IMR-90 (cell line): Measurements from ENCODE around the gene SLC4A2. TPM values are rescaled to one million over a fixed set of nuclear protein-coding genes. Genes with fewer than 3 reads are reported as not detected.

Experiments used
- ATAC-seq: fragments of 200-7000 bp; cut with Tn5 transposase; 2 replicates; pipeline ENCODE4 v1.9.1; 2020; ENCODE audit warnings: low read depth, mild to moderate bottlenecking, moderate library complexity
- BruUV-seq: library from RNA; stranded (reverse); fragments of 400-500 nt; replicated peaks from 2 replicates; lab custom pipeline; 2021; lab: Mats Ljungman, UMichigan
- CTCF ChIA-PET: fragments of 300-600 bp; formaldehyde crosslinking; extraction: SDS; loops from one replicate; lab custom pipeline; 2021; ENCODE audit warnings: antibody characterized with exemption; lab: Yijun Ruan, JAX
- POLR2A ChIA-PET: fragments of 300-600 bp; sonication (Branson Sonifier 250); formaldehyde crosslinking; loops from one replicate; lab custom pipeline; 2022; ENCODE audit warnings: antibody characterized with exemption; ENCODE audit not compliant: unreplicated experiment; lab: Charles Lee
- DNase-seq: peaks from one replicate; pipeline ENCODE4 v3.0.0; 2013
- H2AFZ ChIP-seq: replicated peaks from 2 replicates; pipeline ENCODE3; 2013; ENCODE audit warnings: low read length, mild to moderate bottlenecking; ENCODE audit not compliant: poor library complexity
- H2AK5ac ChIP-seq: 2 replicates; pipeline ENCODE4 v1.6.1; 2013; ENCODE audit warnings: low read depth, low read length, inconsistent platforms
- H2AK9ac ChIP-seq: replicated peaks from 2 replicates; pipeline ENCODE3; 2013; ENCODE audit warnings: mild to moderate bottlenecking, low read depth, low read length, moderate library complexity; ENCODE audit not compliant: poor library complexity
- H2BK120ac ChIP-seq: 2 replicates; pipeline ENCODE4 v1.6.1; 2013; ENCODE audit warnings: low read depth, low read length, inconsistent platforms
- H2BK15ac ChIP-seq: 3 replicates; pipeline ENCODE4 v1.6.1; 2013; ENCODE audit warnings: low read depth, low read length, inconsistent platforms
- H2BK20ac ChIP-seq: 2 replicates; pipeline ENCODE4 v1.6.1; 2013; ENCODE audit warnings: low read depth, mild to moderate bottlenecking, inconsistent platforms, low read length, moderate library complexity
- H2BK5ac ChIP-seq: 2 replicates; pipeline ENCODE4 v1.6.1; 2013; ENCODE audit warnings: mild to moderate bottlenecking, low read depth, low read length, inconsistent platforms; ENCODE audit not compliant: poor library complexity, severe bottlenecking
- H3K14ac ChIP-seq: replicated peaks from 2 replicates; pipeline ENCODE4 v1.6.1; 2013; ENCODE audit warnings: low read depth, low read length, inconsistent platforms
- H3K18ac ChIP-seq: 2 replicates; pipeline ENCODE4 v1.6.1; 2013; ENCODE audit warnings: low read depth, low read length, control low read depth
- H3K23ac ChIP-seq: 2 replicates; pipeline ENCODE4 v1.6.1; 2013; ENCODE audit warnings: low read depth, low read length, inconsistent platforms
- H3K27ac ChIP-seq: 2 replicates; pipeline ENCODE4 v1.5.1; 2013; ENCODE audit warnings: mild to moderate bottlenecking, control low read depth, low read length; ENCODE audit not compliant: insufficient read depth
- H3K27me3 ChIP-seq: 2 replicates; pipeline ENCODE4 v1.6.1; 2013; ENCODE audit warnings: low read length; ENCODE audit not compliant: control insufficient read depth, insufficient read depth
- H3K36me3 ChIP-seq: 2 replicates; pipeline ENCODE4 v1.6.1; 2013; ENCODE audit warnings: low read length, mixed read lengths; ENCODE audit not compliant: control insufficient read depth, insufficient read depth
- H3K4ac ChIP-seq: 2 replicates; pipeline ENCODE4 v1.6.1; 2013; ENCODE audit warnings: low read depth, low read length, inconsistent platforms
- H3K4me1 ChIP-seq: 2 replicates; pipeline ENCODE4 v1.6.1; 2013; ENCODE audit warnings: low read length, mixed read lengths; ENCODE audit not compliant: control insufficient read depth, insufficient read depth
- H3K4me2 ChIP-seq: 2 replicates; pipeline ENCODE4 v1.6.1; 2013; ENCODE audit warnings: low read depth, mild to moderate bottlenecking, control low read depth, low read length, moderate library complexity
- H3K4me3 ChIP-seq: 2 replicates; pipeline ENCODE4 v1.5.1; 2013; ENCODE audit warnings: low read depth, mild to moderate bottlenecking, control low read depth, low read length, moderate library complexity; ENCODE audit not compliant: insufficient read depth
- H3K56ac ChIP-seq: 2 replicates; pipeline ENCODE4 v1.6.1; 2013; ENCODE audit warnings: low read length, inconsistent platforms; ENCODE audit not compliant: insufficient read depth; ENCODE audit errors: extremely low read depth
- H3K79me1 ChIP-seq, 2 experiments: 2 replicates each; pipeline ENCODE4 v1.6.1; 2013; ENCODE audit warnings: low read length in 2 of 2, inconsistent platforms in 1 of 2, low read depth in 1 of 2
- H3K9ac ChIP-seq: 2 replicates; pipeline ENCODE4 v1.6.1; 2013; ENCODE audit warnings: low read depth, low read length, control low read depth
- H3K9me1 ChIP-seq: 2 replicates; pipeline ENCODE4 v1.6.1; 2013; ENCODE audit warnings: low read length, inconsistent platforms; ENCODE audit not compliant: insufficient read depth
- H3K9me3 ChIP-seq: 2 replicates; pipeline ENCODE4 v1.6.1; 2013; ENCODE audit warnings: low read length; ENCODE audit not compliant: control insufficient read depth, insufficient read depth
- H4K20me1 ChIP-seq: 2 replicates; pipeline ENCODE4 v1.6.1; 2013; ENCODE audit warnings: low read length, inconsistent platforms; ENCODE audit not compliant: insufficient read depth
- H4K5ac ChIP-seq: 2 replicates; pipeline ENCODE4 v1.6.1; 2013; ENCODE audit warnings: mild to moderate bottlenecking, low read depth, low read length, control low read depth
- H4K8ac ChIP-seq, 2 experiments: 2 replicates each; pipeline ENCODE4 v1.6.1; 2013; ENCODE audit warnings: low read depth in 2 of 2, low read length in 2 of 2, control low read depth in 1 of 2, inconsistent platforms in 1 of 2
- H4K91ac ChIP-seq: 2 replicates; pipeline ENCODE4 v1.6.1; 2013; ENCODE audit warnings: low read depth, low read length, inconsistent platforms; ENCODE audit not compliant: insufficient read depth
- BHLHE40 ChIP-seq: fragments of 150-350 bp; IDR thresholded peaks from 2 replicates; pipeline ENCODE4 v1.6.1; 2016; ENCODE audit warnings: mild to moderate bottlenecking, low read depth, low read length
- CEBPB ChIP-seq: IDR thresholded peaks from 2 replicates; pipeline ENCODE4 v1.6.1; 2012; ENCODE audit warnings: low read depth, low read length, improper control_type of control experiment
- CHD1 ChIP-seq: IDR thresholded peaks from 2 replicates; pipeline ENCODE4 v1.6.1; 2012; ENCODE audit warnings: low read depth, low read length, improper control_type of control experiment
- FOS ChIP-seq: fragments of 150-350 bp; IDR thresholded peaks from 2 replicates; pipeline ENCODE4 v1.6.1; 2016; ENCODE audit warnings: low read depth, low read length
- MAFK ChIP-seq: IDR thresholded peaks from 2 replicates; pipeline ENCODE4 v1.6.1; 2012; ENCODE audit warnings: low read depth, low read length, improper control_type of control experiment
- MAZ ChIP-seq: IDR thresholded peaks from 2 replicates; pipeline ENCODE4 v1.6.1; 2012; ENCODE audit warnings: low read depth, mild to moderate bottlenecking, low read length, improper control_type of control experiment, moderate library complexity, borderline replicate concordance
- NFE2L2 ChIP-seq: fragments of 150-350 bp; IDR thresholded peaks from 2 replicates; pipeline ENCODE4 v1.6.1; 2016; ENCODE audit warnings: low read depth, mild to moderate bottlenecking, low read length
- POLR2A ChIP-seq: IDR thresholded peaks from 2 replicates; pipeline ENCODE4 v1.6.1; 2012; ENCODE audit warnings: mild to moderate bottlenecking, low read depth, low read length
- RAD21 ChIP-seq: IDR thresholded peaks from 2 replicates; pipeline ENCODE4 v1.6.1; 2012; ENCODE audit warnings: low read length, improper control_type of control experiment
- RCOR1 ChIP-seq: IDR thresholded peaks from 2 replicates; pipeline ENCODE4 v1.6.1; 2012; ENCODE audit warnings: mild to moderate bottlenecking, low read length, improper control_type of control experiment; ENCODE audit not compliant: insufficient replicate concordance
- SMC3 ChIP-seq: fragments of 150-350 bp; IDR thresholded peaks from 2 replicates; pipeline ENCODE4 v1.6.1; 2016; ENCODE audit warnings: low read depth, mild to moderate bottlenecking, antibody characterized with exemption, low read length, moderate library complexity
- WGBS, 2 experiments: methylation state at CpG; one replicate each; pipeline versions ENCODE4 v1.1.5 to v1.1.7; 2013; ENCODE audit warnings: missing lambda C conversion rate in 2 of 2; ENCODE audit not compliant: insufficient read length in 1 of 2; ENCODE audit errors: extremely low coverage in 2 of 2; 5-methylcytosine and 5-hydroxymethylcytosine counted together
- dilution Hi-C: fragments of 300-500 bp; cut with HindIII; formaldehyde crosslinking; loops from one replicate; pipeline ENCODE4 v1.14.3; 2018; ENCODE audit warnings: low sequenced_read_pairs; ENCODE audit not compliant: unreplicated experiment
- in situ Hi-C: fragments of 300-500 bp; cut with MboI; formaldehyde crosslinking; loops from 3 replicates; pipeline ENCODE4 v1.14.3; 2019; ENCODE audit warnings: low sequenced_read_pairs, inconsistent platforms, mixed read lengths
- intact Hi-C: fragments of 100-400 bp; cut with micrococcal nuclease; formaldehyde crosslinking; loops from 2 replicates; pipeline ENCODE4 v1.10.0; 2022
- polyA plus RNA-seq, 3 experiments: library from polyadenylated mRNA; depleted of rRNA; stranded (reverse); fragments of >200 nt; gene quantifications; 2 replicates each; pipeline ENCODE4 v1.2.3, GENCODE V29; 2012; ENCODE audit warnings: low replicate concordance in 1 of 3
- total RNA-seq: library from RNA; depleted of rRNA; stranded (reverse); fragments of >200 nt; gene quantifications from 2 replicates; pipeline ENCODE4 v1.2.3, GENCODE V29; 2012
- TF ChIP-seq, protein P1 (sequence below): fragments of 150-350 bp; IDR thresholded peaks from 2 replicates; pipeline ENCODE4 v1.6.1; 2016; ENCODE audit warnings: low read depth, mild to moderate bottlenecking, low read length, moderate library complexity, borderline replicate concordance
- TF ChIP-seq, protein P2 (sequence below): fragments of 150-350 bp; IDR thresholded peaks from 2 replicates; pipeline ENCODE4 v1.6.1; 2017; ENCODE audit warnings: mild to moderate bottlenecking, antibody characterized with exemption, low read length, low read depth
- TF ChIP-seq, protein P3 (sequence below): conservative IDR thresholded peaks from 2 replicates; pipeline ENCODE4 v1.5.1; 2012; ENCODE audit warnings: mild to moderate bottlenecking, low read depth, low read length, improper control_type of control experiment

SLC4A2 gene
- total and polyA plus RNA-seq, 2 of the 4 experiments (the other 2 are of a cell fraction): 29.6 to 91.0 TPM

DNA sequence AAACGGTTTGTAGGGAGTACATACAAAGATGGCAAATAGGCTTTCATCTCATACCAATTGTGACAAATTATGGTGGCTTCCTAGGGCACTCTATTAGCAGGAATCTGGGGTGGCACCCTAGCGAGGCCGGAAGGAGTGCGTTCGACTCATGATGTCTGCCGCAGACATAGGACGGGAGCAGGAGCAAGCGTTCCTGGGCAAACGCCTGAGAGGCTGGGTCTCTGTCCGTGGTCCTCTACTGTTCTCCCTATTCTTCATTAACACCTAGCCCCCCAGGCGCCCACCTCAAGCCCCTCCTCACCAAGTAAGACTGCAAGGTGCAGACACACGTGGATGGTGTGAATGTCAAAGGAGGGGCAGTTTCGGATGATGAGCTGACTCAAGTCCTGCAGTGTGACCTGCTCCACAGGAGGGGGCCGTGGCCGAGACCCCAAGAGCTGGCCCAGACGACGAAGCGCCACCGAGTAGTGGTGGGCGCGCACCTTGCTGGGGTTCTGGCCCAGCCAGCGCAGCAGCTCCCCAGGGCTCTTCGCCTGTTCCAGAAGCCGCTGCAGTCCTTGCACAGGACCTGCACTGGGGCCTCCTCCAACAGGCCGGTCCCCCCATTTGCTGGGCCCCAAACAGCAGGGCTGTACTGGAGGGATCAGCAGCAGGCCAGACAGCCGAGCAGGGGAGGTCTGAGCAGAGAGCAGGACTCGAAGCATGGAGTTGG lies 20.0 kb downstream of the SLC4A2 start:
- peak overlapping the region; percentile 93; the same call in 1 of the 2 replicates for H3K9ac ChIP-seq
- dilution Hi-C loops: no loop called here
- no peak overlapping the region; the same call in 1 of the 2 replicates for H3K27ac ChIP-seq
- H4K91ac ChIP-seq: peak overlapping the region; percentile 92; the same call in 1 of the 2 replicates
- H3K4me1 ChIP-seq: peaks cover 22% of the 10 kb centered on the region
- H3K23ac ChIP-seq: 0 out of 2 replicates have a peak overlapping the region, but pooled peaks have one; percentile 19
- POLR2A ChIA-PET: interaction anchor here (0.5 kb wide), 1 partner anchor 65 kb away, joined by 3 read pairs; no protein-coding TSS in a partner anchor
- H2AFZ ChIP-seq: no peak overlapping the region
- DNase-seq (no peak), ATAC-seq (no peak)
- peak overlapping the region; percentile 95 for H3K4me3 ChIP-seq
- peak overlapping the region; percentile 91 for H3K4me2 ChIP-seq
- H2BK15ac ChIP-seq: no peak overlapping the region
- no peaks in the 10 kb centered on the region; the same call in 1 of the 2 replicates for H3K9me1 ChIP-seq
- H3K56ac ChIP-seq: peak overlapping the region; percentile 70; the same call in 1 of the 2 replicates
- H3K27me3 ChIP-seq: no peaks in the 10 kb centered on the region
- 0 out of 2 replicates have a peak overlapping the region, but pooled peaks have one; percentile 95 for H3K14ac ChIP-seq
- WGBS, 2 experiments: 86% methylated on average over 12 of the region's 27 CpGs; no CpG with 5 or more reads in 1 of the 2 experiments
- H2BK20ac ChIP-seq: no peak overlapping the region
- intact Hi-C loops: no loop called here
- CTCF ChIA-PET: no interaction called here
- no peak overlapping the region for H2BK5ac ChIP-seq
- no peak overlapping the region for H2BK120ac ChIP-seq
- in situ Hi-C loops: no loop called here
- H4K8ac ChIP-seq: no peak overlapping the region; a peak in 1 of 4 replicates
- peak overlapping the region; percentile 98 for H2AK9ac ChIP-seq
- no peaks in the 10 kb centered on the region for H3K9me3 ChIP-seq
- peaks cover 19 to 71% of the 10 kb centered on the region in 2 experiments; a peak in 3 of 4 replicates for H3K79me1 ChIP-seq
- H4K20me1 ChIP-seq: peaks cover 22% of the 10 kb centered on the region
- peak overlapping the region; percentile 98; the same call in 1 of the 2 replicates for H2AK5ac ChIP-seq
- H3K4ac ChIP-seq: peak overlapping the region; percentile 95; the same call in 1 of the 2 replicates
- H4K5ac ChIP-seq: no peak overlapping the region
- no TSS peak for BruUV-seq
- peaks cover 35% of the 10 kb centered on the region for H3K36me3 ChIP-seq
- H3K18ac ChIP-seq: no peak overlapping the region
- TF ChIP-seq RCOR1: no peak
- no peak for TF ChIP-seq CEBPB
- TF ChIP-seq SMC3: no peak
- TF ChIP-seq BHLHE40: no peak
- no peak for TF ChIP-seq RAD21
- TF ChIP-seq, protein P1, sequence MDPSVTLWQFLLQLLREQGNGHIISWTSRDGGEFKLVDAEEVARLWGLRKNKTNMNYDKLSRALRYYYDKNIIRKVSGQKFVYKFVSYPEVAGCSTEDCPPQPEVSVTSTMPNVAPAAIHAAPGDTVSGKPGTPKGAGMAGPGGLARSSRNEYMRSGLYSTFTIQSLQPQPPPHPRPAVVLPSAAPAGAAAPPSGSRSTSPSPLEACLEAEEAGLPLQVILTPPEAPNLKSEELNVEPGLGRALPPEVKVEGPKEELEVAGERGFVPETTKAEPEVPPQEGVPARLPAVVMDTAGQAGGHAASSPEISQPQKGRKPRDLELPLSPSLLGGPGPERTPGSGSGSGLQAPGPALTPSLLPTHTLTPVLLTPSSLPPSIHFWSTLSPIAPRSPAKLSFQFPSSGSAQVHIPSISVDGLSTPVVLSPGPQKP: no peak
- TF ChIP-seq MAZ: no peak
- TF ChIP-seq, protein P2, sequence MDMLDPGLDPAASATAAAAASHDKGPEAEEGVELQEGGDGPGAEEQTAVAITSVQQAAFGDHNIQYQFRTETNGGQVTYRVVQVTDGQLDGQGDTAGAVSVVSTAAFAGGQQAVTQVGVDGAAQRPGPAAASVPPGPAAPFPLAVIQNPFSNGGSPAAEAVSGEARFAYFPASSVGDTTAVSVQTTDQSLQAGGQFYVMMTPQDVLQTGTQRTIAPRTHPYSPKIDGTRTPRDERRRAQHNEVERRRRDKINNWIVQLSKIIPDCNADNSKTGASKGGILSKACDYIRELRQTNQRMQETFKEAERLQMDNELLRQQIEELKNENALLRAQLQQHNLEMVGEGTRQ: no peak
- no peak for TF ChIP-seq FOS
- no peak for TF ChIP-seq CHD1
- no peak for TF ChIP-seq MAFK
- TF ChIP-seq NFE2L2: no peak
- TF ChIP-seq, protein P3, sequence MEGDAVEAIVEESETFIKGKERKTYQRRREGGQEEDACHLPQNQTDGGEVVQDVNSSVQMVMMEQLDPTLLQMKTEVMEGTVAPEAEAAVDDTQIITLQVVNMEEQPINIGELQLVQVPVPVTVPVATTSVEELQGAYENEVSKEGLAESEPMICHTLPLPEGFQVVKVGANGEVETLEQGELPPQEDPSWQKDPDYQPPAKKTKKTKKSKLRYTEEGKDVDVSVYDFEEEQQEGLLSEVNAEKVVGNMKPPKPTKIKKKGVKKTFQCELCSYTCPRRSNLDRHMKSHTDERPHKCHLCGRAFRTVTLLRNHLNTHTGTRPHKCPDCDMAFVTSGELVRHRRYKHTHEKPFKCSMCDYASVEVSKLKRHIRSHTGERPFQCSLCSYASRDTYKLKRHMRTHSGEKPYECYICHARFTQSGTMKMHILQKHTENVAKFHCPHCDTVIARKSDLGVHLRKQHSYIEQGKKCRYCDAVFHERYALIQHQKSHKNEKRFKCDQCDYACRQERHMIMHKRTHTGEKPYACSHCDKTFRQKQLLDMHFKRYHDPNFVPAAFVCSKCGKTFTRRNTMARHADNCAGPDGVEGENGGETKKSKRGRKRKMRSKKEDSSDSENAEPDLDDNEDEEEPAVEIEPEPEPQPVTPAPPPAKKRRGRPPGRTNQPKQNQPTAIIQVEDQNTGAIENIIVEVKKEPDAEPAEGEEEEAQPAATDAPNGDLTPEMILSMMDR: no peak
- no peak for TF ChIP-seq POLR2A
